EH (cell line): ENCODE measurements around the gene PPL.
"Not testable (repeated sequence)": the region's sequence is repeated elsewhere in the genome, so short reads cannot be mapped to it uniquely, and the experiment has no call there.

Experiments used
- DNase-seq: peaks from one replicate; pipeline ENCODE4 v3.0.0-alpha.2; 2015; ENCODE audit warnings: low read depth

The PPL gene

GRCh38 chr16:4934591-4934990 lies 2.4 kb downstream of the PPL start:
- DNase-seq = no peak

GRCh38 chr16:4933871-4934395 lies 3.0 kb downstream of the PPL start:
- no peak for DNase-seq

GRCh38 chr16:4933433-4933832 lies 3.5 kb downstream of the PPL start:
- DNase-seq = no peak

GRCh38 chr16:4931381-4931780 lies 5.6 kb downstream of the PPL start:
- no peak for DNase-seq

- not testable (repeated sequence) for DNase-seq
Observed at GRCh38 chr16:4929619-4930018, 7.3 kb downstream of the PPL start.

- no peak for DNase-seq
Observed at GRCh38 chr16:4928227-4928626, 8.7 kb downstream of the PPL start.

GRCh38 chr16:4927661-4928060 lies 9.3 kb downstream of the PPL start:
- no peak for DNase-seq

GRCh38 chr16:4926928-4927327 lies 10.0 kb downstream of the PPL start:
- no peak for DNase-seq

GRCh38 chr16:4925791-4926190 lies 11.2 kb downstream of the PPL start:
- DNase-seq = no peak

- DNase-seq = no peak
Observed at GRCh38 chr16:4925293-4925607, 11.7 kb downstream of the PPL start.

GRCh38 chr16:4924593-4925292 lies 12.2 kb downstream of the PPL start:
- no peak for DNase-seq

- no peak for DNase-seq
Observed at GRCh38 chr16:4923853-4924252, 13.1 kb downstream of the PPL start.

GRCh38 chr16:4922721-4923342 lies 14.1 kb downstream of the PPL start:
- DNase-seq = no peak

GRCh38 chr16:4920826-4921225 lies 16.1 kb downstream of the PPL start:
- DNase-seq = no peak

GRCh38 chr16:4918781-4919251 lies 18.1 kb downstream of the PPL start:
- DNase-seq = no peak

GRCh38 chr16:4917117-4917516 lies 19.8 kb downstream of the PPL start:
- peak; percentile 59 for DNase-seq

- peak; percentile 78 for DNase-seq
Observed at GRCh38 chr16:4915226-4915761, 21.7 kb downstream of the PPL start.

- no peak for DNase-seq
Observed at GRCh38 chr16:4914528-4915225, 22.3 kb downstream of the PPL start.

GRCh38 chr16:4913774-4914525 lies 23.0 kb downstream of the PPL start:
- DNase-seq = no peak

- DNase-seq = no peak
Observed at GRCh38 chr16:4913130-4913773, 23.7 kb downstream of the PPL start.

GRCh38 chr16:4911970-4912386 lies 25.0 kb downstream of the PPL start:
- DNase-seq = peak; percentile 60

GRCh38 chr16:4910828-4911227 lies 26.1 kb downstream of the PPL start:
- no peak for DNase-seq
